Measurements from ENCODE around the gene GPR142.

The GPR142 gene

GRCh38 chr17:74369221-74369620, 1.9 kb downstream of the GPR142 start:
- peak; percentile 25 to 54 for DNase-seq (ENCODE audit: extremely low read depth in 1 of 2, low read depth in 1 of 2)

DNA sequence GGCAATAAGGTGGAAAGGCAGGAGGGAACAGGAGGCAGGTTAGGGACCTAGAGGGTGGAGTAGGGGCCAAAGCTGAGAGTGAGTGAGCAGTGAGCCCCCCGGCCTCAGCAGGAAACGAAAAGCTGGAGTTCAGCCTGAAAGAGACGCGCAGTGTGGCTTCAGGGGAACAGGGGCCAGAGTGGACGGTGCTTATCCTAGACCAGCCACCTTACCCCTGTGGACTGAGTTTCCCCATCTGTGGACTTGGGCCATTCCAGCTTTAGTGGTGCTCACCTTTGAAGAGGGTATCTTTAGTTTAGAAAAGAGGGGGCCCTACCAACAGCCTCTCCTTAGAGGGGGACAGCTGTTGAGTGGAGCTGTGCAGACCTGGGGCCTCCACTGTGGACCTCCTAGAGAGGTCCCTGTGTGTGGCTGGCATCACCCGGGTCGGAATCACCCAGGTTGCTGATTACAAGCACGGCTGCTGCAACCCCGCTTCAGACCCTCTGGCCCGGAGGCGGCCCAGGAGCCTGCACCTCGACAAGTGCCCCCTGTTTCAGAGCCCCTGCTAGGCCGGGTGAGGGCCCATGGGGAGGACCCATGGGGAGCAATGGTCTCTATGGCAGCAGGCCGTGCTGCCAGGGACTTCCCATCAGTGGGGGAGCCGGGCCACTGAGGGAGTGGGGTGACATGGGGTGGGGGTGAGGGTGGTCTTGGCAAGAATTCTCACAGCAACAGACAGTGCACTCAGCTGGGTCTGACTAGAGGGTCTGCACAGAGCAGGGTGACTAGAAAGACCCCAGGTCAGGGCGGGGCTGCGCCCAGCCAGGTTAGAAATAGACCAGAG, 2.6 kb downstream of the GPR142 start:
- DNase-seq (ENCODE audit: extremely low read depth in 1 of 2, low read depth in 1 of 2) = no peak

- no peak for DNase-seq (ENCODE audit: extremely low read depth in 1 of 2, low read depth in 1 of 2)
Measured at GRCh38 chr17:74371653-74372147, 4.4 kb downstream of the GPR142 start.

- DNase-seq (ENCODE audit: extremely low read depth in 1 of 2, low read depth in 1 of 2) = no peak
Measured at GRCh38 chr17:74372426-74372825, 5.1 kb downstream of the GPR142 start.

- DNase-seq (ENCODE audit: extremely low read depth in 1 of 2, low read depth in 1 of 2) = no peak
Measured at GRCh38 chr17:74373838-74374606, 6.7 kb downstream of the GPR142 start.

DNA sequence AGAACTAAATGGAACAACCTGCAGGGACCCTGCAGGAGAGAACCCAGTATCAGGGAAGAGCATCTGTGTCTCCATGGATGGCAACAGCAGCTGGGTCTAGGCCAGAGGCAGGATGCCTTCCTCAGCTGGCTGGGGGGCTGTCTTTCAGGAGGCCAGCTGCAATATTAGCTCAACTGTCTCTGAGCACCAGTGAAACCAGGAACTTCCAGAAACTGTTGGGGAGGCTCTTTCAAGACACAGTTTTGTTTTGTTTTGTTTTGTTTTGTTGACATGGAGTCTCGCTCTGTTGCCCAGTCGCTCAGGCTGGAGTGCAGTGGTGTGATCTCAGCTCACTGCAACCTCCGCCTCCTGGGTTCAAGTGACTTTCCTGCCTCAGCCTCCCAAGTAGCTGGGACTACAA, 7.6 kb downstream of the GPR142 start:
- no peak for DNase-seq (ENCODE audit: extremely low read depth in 1 of 2, low read depth in 1 of 2)

GRCh38 chr17:74379495-74380085, 12.3 kb downstream of the GPR142 start:
- peak; percentile 82 to 91 for DNase-seq (ENCODE audit: extremely low read depth in 1 of 2, low read depth in 1 of 2)

DNA sequence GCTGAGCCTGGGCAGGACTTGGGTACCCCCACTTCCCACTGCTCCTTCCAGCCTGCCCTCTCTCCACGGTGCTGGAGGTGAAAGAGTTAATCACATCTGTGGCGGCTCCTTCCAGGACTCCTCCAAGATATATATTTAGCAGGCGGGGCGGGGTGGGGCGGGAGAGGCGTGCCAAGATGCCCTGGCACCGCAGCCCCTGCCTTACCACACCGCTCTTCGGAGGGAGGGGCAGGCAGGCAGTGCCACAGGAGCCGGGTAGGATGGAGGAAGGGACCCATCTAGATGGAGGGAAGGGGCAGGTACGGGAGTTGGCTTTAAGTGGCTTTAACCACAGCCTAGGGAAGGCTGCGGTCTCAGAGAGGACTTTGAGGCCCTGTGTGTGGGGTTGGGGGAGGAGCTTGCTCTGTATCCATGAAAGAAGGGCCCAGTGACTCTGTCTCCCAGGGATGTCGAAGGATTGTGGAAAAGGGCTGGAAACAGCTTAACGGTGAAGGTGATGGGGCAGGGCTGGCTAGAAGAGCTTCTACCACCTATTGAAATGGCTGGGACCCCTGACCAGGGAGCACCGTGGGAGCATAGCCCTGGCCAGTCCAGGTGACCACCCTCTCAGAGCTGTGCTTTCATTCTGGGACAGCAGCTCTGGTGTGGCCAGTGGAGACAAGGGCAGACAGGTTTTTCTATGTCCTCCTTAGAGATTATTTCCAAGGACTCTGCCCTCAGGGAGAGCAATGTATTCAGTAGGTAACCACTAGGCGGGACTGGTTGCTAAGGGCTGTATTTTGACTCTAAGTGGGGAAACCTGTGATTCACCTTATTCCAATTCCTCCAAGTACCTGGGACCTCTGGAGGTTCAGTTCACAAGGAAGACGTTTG, 13.0 kb downstream of the GPR142 start:
- no peak for DNase-seq (ENCODE audit: extremely low read depth in 1 of 2, low read depth in 1 of 2)

GRCh38 chr17:74380959-74381808, 13.9 kb downstream of the GPR142 start:
- DNase-seq (ENCODE audit: extremely low read depth in 1 of 2, low read depth in 1 of 2) = no peak

GRCh38 chr17:74383141-74383540, 15.8 kb downstream of the GPR142 start:
- DNase-seq (ENCODE audit: extremely low read depth in 1 of 2, low read depth in 1 of 2) = no peak

DNA sequence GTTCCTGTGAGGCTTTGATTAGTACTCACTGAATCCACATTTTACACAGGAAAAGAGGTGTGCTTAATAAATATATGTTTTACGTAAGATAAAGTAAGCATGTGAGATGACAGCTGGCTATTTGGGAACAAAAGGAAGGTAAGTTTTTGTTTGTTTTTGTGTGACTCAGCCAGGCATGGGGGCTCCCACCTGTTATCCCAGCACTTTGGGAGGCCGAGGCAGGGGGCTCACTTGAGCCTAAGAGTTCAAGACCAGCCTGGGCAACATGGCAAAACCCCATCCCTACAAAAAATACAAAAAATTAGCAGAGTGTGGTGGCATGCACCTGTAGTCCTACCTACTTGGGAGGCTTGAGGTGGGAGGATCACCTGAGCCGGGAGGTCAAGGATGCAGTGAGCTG, 17.9 kb downstream of the GPR142 start:
- no peak for DNase-seq (ENCODE audit: extremely low read depth in 1 of 2, low read depth in 1 of 2)

GRCh38 chr17:74386386-74386785, 19.1 kb downstream of the GPR142 start:
- no peak for DNase-seq (ENCODE audit: extremely low read depth in 1 of 2, low read depth in 1 of 2)

DNA sequence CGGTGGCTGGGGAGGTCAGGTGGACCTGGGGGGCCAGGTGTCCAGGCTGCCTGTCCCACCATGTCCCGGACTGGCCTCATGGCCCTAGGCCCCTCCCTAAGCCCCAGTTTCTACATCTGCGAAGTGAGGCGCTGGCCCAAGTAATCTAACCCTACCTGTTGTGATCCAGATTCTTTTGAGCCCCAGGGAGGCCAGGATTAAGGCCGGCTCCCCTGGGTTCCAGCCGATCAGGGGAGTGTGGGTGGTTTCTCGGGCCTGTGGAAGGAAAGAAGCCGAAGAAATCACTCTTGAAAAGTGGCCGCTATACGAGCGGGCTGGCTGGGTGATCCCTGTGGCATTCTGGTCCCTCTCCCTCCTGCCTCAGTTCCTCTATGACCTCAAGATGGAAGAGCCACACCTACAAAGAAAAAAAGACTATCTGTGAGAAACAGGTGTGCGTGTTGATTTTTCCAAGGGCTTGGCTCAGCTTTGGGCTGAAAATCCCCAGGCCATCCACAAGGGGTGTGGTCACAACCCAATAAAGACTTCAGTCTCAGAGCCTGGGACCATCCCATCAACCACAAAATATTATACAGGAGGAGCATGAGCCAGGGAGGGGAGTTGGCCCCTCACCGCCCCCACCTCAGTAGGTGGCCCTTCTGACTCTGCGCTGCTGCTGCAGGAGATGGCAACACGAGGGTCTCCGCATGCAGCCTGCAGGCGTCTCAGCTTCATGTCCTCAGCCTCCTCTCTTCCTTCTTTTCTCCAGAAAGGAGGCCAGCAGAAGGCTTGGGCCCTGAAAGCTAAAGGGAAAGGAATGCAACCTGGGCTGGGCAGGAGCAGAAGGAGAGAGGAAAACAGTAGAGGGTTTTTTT, 20.3 kb downstream of the GPR142 start:
- no peak for DNase-seq (ENCODE audit: extremely low read depth in 1 of 2, low read depth in 1 of 2)

DNA sequence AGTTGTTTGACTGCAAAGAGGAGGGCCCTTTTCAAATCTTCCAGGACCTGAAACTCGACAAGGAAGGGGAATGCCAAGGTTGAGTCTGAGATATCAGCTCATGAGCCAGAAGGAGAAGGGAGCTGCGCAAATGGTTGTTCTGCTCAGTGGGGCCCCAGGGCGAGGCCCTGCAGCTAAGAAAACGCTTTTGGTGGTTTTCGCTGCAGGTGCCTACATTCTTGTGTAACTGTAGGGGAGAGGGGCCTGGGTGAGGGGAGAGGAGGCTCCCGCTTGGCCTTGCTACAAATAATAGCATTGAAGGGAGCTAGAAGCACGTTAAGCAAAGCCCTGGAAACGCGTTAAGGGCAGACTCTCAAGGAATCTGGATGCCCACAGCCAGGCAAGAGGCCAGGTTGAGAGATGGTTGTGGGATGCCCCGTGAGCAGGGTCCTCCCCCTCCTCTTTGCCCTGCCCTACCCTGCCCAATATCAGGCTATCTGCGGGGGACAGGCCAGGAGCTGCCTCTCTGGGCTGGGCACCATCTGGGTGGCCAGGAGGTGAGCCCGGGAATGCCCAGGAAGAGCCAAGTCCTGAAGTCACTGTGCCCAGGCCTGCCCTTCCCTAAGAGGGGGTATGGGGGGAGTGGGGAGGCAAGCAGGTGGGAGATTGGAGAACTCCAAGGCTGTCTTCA, 21.9 kb downstream of the GPR142 start:
- DNase-seq (ENCODE audit: extremely low read depth in 1 of 2, low read depth in 1 of 2) = no peak

DNA sequence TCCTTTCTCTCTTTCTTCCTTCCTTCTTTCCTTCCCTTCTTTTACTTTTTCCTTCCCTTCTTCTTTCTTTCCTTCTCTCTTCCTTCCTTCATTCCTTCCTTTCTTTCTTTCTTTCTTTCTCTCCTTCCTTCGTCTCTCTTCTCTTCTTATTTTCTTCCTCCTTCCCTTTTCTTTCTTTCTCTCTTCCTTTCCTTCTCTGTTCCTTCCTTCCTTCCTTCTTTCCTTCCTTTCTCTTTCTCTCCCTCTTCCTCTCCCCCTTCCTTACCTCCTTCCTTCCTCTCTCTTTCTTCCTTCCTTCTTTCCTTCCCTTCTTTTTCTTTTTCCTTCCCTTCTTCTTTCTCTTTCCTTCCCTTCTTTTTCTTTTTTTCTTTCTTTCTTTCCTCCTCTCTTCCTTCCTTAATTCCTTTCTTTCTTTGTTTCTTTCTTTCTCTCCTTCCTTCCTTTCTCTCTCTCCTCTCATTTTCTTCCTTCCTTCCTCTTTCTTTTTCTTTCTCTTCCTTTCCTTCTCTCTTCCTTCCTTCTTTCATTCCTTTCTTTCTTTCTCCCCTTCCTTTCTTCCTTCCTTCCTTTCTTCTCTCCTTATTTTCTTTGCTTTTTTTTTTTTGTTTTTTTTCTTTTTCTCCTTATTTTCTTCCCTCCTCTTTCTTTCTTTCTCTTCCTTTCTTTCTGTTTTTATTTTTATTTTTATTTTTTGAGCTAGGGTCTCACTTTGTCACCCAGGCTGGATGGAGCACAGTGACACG, 22.8 kb downstream of the GPR142 start:
- no peak for DNase-seq (ENCODE audit: extremely low read depth in 1 of 2, low read depth in 1 of 2)

GRCh38 chr17:74390680-74391653, 23.7 kb downstream of the GPR142 start:
- no peak for DNase-seq (ENCODE audit: extremely low read depth in 1 of 2, low read depth in 1 of 2)
